Right forelimb (tissue), 1 donor: ENCODE results near the gene MOB1A.
"Not testable (repeated sequence)": the region's sequence is repeated elsewhere in the genome, so short reads cannot be mapped to it uniquely, and the experiment has no call there.

Experiments used
- DNase-seq: peaks from one replicate; pipeline ENCODE4 v3.0.0-alpha.2; 2018

The MOB1A gene

DNA sequence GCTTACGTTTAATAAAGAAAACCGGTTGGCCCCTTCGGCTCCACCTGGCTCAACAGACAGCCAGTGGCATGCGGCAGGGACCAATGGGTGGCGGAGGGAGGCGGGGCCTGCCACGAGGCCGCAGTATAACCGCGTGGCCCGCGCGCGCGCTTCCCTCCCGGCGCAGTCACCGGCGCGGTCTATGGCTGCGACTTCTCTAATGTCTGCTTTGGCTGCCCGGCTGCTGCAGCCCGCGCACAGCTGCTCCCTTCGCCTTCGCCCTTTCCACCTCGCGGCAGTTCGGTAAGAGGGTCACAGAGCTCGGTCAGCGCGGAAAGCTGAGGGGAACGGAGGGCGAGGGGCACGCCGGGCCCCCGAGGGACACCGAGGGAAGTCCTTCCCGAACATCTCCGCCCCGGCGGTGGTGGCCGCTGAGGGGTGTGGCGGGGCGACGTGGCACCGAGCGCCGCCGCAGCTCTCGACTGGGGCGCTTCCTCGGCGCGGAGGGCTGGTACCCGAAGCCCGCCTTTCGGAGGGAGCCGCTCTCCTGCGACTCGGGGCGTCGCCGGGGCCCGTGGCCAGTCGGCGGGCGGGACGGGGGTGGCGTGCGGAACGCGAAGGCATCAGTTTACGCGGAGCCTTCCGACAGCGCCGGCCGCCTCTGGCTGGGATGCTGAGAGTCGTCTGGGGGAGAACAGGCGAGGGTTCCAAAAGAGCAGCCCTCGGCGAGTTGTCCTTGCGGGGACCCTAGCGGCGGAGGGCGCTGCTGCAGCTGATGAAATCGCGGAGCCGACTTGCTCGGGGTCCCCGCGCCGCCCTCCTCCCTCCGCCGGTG is 20.0 kb upstream of the MOB1A start, which contains the start of gene MTHFD2:
TSS of gene MTHFD2 (plus strand) at position 155 of the 814 bp plus-strand sequence. CDS start at position 182, 27 bp downstream.
- DNase-seq: peak; percentile 95

DNA sequence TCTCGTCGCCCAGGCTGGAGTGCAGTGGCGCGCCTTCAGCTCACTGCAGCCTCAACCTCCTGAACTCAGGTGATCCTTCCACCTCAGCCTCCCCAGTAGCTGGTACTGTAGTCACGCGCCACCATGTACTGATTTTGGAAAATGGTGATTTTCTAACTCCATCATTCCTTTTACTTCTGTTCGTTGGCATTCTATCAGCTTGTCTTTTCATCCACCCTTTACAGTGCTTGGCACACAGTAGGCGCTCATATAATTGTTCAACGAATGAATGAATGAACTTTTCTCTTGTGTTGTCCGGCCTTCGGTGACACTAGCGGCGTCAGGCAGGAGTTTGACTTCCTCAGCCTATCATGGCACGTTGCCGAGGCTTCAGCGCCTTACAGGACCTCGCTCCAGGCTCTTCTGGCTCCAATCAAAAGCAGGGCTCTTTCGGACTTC is 19.4 kb upstream of the MOB1A start:
- DNase-seq: no peak

DNA sequence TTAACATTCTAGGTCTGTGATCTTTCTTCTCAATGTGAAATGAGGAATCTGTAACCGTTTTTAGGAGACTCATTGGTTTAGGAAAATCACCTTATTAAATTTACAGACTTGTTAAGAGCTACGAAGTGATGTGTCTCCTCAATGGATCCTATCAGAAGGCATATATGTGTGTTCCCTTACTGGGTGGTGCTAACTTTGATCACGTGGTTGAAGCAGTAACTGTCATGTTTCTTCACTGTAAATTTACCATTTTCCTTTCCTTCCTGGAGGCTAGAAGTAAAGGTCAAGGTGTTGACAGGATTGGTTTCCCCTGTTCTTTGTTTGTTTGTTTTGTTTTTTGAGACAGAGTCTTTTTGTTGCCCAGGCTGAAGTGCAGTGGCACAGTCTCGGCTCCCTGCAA is 18.4 kb upstream of the MOB1A start:
- no peak for DNase-seq

DNA sequence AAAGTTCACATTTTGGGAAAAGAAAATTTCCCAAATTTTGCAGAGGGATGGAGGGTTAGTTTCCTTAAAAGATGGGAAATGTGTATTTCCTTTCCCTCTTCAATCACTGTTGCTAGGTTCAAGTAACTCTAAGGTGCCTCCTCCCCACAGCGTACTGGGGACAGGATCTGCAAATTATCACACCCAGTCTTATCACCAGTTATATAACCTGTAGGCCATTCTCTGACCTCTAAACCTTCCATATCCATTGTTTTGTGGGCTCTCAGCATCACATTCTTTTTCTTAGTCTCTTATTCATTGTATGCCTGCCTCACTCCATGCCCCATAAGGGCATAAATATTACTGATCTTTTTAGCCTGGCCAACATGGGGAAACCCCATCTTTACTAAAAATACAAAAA is 16.1 kb upstream of the MOB1A start:
- no peak for DNase-seq

DNA sequence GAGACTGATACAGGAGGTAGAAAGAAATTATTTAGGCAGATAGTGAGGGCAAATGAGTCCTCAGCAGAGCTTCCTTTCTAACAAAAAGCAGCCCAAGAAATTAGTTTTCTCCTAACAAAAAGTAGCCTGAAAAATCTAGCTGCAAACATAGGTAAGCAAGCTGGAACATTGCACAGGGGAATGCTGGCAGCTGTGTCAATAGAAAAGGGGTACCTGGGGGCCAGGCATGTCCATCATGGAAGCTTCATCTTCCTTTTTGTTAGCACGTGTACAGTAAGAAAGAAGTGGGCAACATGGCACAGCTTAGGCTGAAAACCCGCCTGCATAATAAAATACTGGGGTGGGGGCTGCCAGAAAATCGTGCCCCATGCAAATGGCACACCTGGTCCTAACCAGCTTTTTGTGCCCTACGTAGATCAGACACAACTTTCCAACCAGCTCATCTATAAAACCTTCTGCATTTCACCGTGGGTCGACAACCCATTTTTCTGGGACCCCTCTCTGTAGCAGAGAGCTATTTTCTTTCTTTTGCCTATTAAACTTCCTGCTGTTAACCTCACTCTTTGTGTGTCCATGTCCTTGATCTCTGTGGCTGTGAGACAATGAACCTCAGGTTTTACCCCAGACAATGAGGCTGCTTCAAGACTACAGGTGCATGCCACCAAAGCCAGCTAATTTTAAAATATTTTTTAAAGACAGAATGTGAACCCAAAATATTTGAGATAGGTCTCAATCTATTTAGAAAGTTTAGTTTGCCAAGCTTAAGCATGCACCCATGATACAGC is 13.1 kb upstream of the MOB1A start:
- DNase-seq: no peak

DNA sequence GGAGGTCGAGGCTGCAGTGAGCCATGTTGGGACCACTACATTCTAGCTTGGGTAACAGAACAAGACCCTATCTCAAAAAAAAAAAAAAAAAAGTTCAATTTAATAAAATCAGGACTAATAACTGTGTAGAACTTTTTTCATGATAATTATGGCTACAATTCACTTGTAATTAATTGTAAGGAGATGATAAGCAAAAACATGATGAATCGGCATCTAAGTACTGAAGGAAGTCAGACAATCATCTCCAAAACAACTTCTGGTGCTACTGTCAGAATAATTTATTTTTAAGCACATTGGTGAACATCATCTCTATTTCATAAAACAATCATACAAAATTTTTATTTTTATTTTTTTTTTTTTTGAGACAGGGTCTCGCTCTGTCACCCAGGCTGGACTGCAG is 10.0 kb upstream of the MOB1A start:
- DNase-seq: no peak

DNA sequence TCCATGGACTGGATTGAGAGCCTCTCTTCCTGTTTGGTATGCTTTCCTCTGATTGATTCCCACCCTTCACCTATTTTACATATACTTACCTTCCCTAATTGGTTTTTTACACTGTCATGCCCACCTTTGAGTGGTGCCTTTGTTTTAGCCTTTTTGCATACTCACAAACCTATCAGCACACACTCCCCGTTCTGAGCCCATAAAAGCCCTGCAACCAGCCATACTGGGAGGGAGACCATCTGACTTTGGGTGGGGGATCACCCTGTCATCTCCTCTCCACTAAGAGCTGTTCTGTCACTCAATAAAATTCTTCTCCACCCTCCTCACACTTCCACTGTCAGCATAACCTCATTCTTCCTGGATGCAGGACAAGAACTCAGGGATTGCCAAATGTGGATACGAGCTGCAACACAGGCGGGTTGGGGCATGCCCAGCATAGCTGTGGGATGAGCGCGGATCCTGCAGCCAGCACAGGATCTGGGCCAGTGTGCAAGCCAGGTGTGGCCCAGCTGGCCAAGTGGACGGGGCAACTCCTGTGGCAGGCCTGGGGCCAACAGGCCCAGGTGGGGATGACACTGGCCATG is 9.4 kb upstream of the MOB1A start:
- no peak for DNase-seq

DNA sequence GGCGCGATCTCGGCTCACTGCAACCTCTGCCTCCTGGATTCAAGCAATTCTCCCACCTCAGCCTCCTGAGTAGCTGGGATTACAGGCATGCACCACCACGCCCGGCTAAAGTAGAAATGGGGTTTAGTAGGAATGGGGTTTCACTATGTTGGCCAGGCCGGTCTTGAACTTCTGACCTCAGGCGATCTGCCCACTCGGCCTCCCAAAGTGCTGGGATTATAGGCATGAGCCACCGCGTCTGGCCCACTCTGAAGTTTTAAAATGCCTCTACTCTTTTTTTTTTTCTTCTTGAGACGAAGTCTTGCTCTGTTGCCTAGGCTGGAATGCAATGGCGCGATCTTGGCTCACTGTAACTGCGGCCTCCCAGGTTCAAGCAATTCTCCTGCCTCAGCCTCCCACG is 8.0 kb upstream of the MOB1A start:
- not testable (repeated sequence) for DNase-seq

DNA sequence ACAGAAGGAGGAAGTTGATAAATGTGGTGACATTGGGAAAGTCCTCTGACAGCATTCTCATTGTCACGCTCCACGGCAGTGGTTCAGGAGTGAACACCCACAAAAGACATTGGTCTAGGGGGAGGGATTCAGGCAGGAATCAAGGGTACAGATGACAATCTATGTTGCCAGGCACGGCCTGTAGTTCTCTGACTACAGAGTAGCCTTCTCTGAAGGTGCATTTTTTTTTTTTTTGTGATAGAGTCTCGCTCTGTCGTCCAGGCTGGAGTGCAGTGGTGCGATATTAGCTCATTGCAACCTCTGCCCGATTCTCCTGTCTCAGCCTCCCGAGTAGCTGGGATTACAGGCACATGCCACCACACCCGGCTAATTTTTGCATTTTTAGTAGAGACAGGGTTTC is 7.4 kb upstream of the MOB1A start:
- DNase-seq: no peak

DNA sequence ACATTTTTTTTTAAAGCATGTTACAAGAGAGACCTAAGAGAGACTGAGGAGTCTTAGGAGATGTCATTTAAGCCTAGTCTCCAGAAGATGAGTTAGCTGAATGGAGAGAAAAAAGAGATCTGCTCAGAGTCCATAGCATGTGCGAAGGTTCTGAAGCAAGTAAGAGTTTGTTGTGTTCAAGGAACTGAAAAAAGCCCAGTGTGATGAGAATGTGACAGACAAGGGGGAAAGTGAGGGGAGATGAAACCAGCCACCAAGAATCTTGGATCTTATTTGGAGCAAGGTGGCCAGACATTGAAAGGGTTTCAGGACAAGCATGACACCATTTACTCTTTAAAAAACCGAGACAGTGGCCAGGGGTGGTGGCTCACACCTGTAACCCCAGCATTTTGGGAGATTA is 5.2 kb upstream of the MOB1A start:
- DNase-seq: no peak

DNA sequence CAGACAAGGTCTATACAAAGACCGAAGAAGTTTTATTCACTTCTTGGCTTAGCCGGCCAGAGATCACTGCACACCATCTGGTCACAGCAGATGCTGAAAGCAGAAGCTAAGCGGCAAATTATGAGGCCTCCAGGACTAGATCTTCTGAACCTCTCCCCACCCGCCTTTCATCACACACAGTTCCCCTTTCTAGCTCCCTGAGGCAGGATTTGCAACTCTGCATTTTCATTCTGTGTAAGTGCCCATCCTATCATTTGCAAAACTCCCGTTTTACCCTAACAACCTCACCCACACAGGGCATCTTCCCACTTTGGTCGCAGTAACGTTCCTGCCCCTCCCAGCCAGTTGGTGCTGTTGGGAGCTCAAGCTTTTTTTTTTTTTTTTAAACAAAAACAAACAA is 3.1 kb upstream of the MOB1A start:
- no peak for DNase-seq

DNA sequence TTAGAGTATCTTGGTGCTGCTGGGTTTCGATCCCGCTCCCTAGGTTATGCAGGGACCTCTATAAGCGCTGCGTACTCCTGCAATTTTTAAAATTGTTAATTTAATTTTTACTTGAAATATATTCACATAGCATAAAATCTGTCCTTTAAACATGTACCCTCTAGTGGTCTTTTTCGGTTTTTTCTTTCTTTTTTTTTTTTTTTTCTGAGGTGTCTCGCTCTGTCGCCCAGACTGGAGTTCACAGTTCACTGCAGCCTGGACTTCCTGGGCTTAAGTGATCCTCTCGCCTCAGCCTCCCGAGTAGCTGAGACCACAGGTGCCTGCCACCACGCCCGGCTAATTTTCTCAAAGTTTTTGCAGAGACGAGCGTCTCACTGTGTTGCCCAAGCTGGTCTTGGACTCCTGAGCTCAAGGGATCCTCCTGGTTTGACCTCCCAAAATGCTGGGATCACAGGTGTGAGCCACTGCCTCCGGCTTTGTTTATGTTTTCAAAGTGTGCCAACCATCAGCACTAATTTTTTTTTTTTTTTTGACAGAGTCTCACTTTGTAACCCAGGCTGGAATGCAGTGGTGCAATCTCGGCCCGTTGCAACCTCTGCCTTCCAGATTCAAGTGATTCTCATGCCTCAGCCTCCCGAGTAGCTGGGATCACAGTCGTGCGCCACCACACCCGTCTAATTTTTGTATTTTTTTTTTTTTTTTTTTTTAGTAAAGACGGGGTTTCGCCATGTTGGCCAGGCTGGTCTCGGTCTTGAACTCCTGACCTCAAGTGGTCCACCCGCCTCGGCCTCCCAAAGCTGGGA is 585 bp upstream of the MOB1A start:
- no peak for DNase-seq

DNA sequence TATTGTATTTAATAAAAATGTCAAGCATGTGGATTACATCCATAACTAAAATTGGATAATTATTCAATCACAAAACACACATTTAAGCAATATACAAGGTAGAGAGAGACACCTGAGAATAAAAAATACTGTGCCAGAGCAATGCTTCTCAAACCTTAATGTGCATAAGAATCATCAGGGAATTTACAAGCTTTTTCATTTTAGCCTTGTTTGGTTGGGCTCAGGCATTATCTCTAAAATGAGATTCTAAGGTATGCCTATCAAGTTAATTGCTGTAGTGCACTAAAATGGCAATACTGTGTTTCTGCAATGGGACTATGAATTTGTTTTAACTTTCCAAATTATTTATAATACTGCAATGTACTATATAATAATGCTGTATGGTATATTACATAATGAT is 983 bp downstream of the MOB1A start:
- DNase-seq: no peak

DNA sequence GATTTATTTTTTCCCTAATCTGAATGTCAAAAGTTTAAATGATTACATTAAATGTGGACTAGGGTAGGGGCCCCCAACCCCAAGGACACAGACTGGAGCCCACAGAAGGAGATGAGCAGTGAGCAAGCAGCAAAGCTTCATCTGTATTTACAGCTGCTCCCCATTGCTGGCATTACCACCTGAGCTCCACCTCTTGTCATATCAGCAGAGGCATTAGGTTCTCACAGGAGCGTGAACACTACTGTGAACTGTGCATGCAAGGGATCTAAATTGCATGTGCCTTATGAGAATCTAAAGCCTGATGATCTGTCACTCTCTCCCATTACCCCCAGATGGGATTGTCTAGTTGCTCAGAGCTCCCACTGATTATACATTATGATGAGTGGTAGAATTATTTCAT is 3.8 kb downstream of the MOB1A start:
- no peak for DNase-seq

DNA sequence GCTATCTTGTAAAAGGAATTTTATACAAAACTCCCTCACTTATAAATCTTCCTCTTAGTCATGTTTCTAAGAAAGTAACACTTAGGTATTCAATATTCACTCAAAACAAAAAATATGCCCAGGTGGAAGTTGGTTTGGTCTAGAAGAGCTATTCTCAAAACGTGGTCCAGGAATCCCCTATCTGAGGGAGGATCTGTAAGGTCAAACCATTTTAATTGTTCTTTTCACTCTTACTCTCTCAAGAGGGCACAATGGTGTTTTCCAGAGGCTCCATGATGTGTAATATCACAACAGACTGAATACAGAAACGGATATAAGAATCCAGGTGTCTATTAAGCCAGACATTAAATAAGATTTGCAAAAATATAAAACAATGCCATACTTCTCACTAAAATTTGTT is 9.9 kb downstream of the MOB1A start:
- DNase-seq: no peak

DNA sequence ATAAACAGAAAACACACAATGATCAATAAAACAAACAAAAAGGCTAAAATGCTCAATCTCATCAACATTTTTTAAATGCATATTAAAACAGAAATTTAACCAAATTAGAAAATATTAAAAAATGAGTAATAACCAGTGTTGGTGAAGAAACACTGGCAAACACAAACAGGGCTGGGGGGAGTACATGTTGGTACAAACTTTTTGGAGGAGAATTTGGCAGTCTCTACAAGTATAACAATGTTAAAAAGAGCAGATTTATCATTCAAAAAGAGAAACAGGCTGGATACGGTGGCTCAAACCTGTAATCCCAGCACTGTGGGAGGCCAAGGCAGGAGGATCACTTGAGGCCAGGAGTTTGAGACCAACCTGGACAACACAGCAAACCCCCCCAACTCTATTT is 13.9 kb downstream of the MOB1A start:
- no peak for DNase-seq

DNA sequence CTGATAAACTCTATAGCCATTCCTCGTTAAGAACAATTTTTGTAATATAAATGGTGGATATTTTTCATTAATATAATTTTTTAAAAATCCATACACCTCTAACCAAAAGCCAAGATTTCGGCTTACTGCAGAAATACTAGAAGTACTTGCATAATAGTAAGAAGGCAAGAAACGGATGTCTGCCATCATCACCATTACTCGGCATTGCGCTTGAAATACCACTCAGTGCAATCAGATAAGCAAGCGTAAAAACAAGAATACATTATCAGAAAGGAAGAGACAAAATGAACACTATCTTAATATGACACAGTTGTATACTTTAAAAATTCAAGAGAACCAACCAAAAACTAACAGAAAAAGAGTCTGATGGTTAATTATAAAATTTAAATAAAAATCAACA is 15.7 kb downstream of the MOB1A start:
- no peak for DNase-seq

DNA sequence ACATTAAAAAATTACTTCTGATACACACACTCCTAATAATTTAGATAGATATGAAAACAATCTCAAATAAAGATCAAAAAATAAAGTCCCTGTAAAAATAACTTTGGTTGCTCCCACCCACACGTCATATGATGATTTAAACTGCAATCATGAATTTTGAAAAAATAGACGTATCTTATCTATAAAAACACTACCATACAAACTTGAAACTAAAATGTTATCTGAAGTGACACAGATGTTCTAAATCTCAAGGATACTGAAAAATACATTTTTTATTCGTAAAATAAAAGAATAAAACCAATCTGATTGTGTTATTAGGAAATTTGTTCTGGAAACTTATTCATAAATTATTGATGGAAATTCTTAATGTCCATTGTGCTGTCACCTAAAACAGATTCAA is 22.8 kb downstream of the MOB1A start:
- DNase-seq: no peak

DNA sequence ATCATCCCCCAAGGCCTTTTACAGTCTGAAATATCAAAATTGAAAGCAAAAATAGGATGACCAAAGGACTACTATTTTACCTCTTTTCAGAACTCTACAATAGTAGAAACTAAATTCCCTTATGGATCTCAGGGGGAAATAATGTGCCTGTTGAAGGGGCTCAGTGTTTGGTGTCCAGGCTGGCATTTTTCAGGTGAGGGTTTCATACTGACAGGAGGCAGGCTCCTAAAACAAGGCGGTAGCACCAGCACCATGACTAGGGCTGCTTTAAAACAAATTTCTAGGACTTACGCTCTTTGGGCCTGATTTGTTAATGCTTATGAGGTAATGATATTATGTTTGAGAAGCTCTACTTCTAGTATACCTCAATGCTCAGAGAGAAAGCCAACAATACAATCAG is 25.7 kb downstream of the MOB1A start:
- no peak for DNase-seq

DNA sequence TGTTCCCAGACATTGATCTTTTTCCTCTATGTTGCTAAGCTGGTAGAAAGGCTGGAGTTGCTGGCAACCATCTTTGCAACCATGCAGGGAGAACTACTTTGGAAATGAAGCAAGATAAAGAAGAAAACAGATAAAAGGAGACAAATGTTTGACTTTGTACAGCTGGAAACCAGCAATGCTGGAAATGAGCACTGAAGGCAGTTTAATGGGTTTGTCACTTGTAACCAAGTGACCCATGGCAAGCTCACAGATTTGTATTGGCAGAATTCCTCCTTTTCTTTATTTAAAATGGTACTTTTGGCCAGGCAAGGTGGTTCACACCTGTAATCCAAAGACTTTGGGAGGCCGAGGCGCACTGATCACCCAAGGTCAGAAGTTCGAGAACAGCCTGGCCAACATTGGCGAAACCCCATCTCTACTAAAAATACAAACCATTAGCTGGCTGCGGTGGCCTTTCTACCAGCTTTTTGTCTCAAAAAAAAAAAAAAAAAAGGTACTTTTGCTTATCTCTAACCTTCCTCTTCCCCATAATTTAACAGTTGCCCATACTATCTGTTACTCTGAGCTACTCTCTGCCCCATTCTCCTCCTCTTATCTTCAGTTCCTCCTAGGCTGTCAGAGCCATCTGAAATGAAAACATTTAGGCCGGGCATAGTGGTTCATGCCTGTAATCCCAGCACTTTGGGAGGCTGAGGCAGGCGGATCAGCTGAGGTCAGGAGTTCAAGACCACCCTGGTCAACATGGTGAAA is 28.9 kb downstream of the MOB1A start:
- no peak for DNase-seq

DNA sequence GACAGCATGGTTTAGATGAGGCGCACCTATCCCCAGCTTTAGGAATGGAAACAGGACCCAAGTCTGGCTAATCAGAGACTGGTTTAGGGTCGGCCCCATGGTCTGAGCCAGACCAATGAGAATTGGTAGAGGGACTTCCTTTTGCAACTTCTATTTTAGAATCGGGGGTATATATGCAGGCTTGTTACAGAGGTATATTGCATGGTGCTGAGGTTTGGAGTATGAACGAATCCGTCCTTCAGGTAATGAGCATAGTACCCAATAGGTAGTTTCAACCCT is 29.5 kb downstream of the MOB1A start:
- no peak for DNase-seq

DNA sequence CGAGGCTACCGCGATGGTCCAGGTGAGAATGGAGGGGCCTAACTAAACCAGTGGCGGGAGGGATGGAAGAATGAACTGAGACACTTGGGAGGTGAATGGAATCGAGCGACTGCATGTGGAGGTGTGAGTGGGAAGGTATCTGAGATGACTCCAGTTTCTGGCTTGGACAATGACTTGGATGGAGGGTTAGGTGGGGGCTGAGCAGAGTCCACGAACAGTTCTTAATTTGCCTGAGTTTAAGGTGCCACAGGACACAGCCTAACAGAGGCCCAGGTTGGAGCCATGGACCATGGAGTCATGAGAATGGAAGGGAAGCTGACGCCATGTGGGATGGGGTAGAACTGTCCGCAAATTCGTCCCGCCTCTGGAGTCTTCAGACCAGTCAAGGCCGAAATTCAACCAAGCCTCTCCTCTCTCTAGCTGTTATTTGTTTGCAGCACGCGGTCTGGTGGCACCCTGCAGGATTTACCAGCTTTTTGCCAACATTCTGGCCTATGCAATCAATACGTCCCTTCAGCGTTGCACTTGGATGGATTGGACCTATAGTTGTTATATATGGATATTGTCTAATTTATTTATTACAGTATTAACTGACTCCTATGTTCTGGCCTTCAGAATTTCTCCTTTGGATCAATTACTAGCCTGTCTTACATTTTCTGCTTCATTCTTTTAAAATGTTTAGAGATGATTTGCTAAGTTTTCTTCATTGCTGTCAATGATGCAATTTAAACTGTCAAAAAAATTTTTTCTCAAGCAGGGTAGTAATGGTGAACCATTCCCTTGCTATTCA is 30.0 kb downstream of the MOB1A start:
- DNase-seq: no peak
